ENCODE results near the gene SLTM.
"Not testable (repeated sequence)": the region's sequence is repeated elsewhere in the genome, so short reads cannot be mapped to it uniquely, and the experiment has no call there.

SLTM gene

DNA sequence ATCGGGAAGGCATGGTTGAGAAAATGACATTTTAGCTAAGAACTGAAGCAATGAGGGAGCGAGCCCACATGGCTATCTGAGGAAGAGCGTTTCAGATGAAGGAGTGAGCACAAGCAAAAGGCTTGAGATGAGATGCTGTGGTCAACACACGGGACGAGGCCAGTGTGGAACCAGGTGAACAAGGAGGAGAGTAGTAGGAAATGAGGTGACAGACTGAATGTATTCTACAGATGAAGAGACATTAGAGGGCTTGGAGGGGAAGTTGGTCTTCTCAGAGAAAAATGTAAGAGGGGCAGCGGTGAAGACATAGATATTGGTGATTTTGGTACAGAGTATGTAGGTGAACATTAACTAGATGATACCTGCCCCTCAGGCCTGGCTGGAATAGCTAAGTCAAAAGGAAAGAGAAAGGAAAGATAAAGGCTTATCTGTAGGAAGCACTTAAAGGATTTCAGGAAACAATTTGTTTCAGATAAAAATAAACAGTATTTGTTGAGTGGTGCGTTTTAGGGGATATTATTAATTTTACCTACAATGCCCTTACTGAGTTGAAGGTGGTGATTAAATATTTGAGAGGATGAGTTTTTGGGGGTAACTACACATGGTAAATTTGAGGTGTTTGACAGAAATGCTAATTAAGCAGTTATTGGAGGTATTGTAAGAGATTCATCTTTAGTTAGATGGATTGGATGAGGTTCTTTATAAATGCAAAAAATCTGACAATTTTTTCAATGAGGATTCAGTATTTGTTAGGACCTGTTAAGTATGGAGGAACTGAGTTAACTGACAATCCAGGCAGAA, 57.0 kb downstream of the SLTM start:
- DNase-seq (ENCODE audit: low spot score), result no peak

DNA sequence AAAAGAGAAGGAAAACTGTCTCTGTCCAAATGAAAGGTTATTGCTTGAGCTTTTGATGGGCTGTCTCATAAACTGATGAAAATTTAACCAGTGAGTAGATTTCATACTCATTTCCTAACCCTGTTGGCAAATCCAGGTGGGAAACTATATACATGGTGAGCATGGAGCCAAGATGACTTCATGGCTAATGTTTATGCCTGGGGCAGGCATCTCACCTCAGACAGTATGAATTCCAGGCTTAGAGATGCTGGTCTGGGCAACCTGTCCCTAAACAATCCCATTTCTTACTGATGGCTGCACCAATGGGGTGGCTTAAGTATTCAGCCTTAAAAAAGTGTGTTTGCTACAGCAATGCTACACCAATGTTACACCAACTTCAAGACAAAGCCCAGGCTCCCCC, 58.1 kb downstream of the SLTM start:
- DNase-seq (ENCODE audit: low spot score), result no peak

DNA sequence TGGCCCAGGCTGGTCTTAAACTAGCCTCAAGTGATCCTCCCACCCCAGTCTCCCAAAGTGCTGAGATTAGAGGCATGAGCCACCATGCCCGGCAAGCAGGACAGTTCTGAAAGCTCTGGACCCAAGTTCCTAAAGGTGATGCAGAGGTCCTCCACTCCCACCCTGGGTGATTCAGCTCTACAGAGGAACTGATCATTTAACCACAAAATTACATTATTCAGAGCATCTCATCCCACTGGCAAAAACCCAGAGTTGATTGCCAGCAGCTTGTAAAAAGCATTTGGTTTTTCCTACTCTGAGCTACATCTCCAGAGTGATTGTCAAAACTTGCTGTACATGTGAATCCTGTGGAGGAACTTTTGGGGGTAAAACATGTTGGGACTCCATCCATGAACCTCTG, 60.2 kb downstream of the SLTM start:
- DNase-seq (ENCODE audit: low spot score), result no peak

DNA sequence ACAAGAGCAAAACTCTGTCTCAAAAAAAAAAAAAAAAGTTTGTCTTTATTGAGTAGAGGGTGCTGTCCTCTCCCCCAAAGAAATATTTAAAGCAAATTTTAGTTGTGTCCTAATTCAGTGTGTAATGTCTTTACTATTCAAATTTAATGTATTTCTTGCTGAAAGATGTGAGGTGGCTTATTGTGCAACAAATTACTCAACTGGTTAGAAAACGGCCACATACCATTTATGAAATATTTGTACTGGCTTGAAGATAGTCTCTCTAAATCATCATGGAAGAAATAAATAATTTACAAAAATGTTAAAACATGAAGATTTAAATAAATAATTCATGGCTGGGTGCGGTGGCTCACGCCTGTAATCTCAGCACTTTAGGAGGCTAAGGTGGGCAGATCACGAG, 63.0 kb downstream of the SLTM start:
- DNase-seq (ENCODE audit: low spot score), result no peak

DNA sequence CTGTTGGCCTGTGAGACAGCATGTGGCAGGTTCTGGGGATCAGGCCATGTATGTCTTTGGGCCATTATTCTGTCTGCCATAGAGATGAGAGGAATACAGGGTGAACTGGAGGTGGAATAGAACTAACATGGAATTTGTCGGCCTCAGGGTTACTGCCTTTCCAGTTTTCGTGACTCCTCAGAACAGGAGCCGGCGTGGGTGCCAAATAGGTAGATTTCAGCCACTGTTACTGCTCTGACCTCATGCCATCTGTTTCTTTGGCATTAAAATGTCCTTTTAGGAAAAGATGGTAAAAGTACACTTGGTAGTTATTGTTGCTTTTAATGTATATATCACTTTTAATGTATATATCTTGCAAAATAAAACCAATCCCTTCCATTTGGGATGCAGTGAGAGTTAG, 65.6 kb downstream of the SLTM start:
- DNase-seq (ENCODE audit: low spot score), result no peak

DNA sequence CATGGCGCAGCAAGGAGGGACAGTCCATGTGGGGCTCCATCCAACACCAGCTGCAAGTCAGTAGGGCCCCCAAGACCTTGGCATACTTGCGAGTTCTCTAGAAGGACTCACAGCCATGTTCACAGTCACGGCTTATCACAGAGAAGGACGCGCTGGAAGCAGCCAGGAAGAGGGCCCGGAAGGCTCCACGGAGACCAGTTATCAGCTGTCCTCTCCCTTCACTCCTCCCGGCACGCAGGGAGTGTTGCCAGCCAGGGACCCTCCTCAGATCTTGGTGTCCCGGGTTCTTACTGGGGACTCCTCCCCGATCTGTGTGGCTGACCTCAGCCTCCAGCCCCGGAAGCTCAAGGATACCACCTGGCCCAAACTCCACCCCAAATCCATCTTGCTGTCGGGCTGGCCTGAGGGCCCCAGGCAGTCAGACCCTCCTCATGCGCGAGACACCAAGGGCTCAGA, 68.0 kb downstream of the SLTM start:
- DNase-seq (ENCODE audit: low spot score), result no peak

DNA sequence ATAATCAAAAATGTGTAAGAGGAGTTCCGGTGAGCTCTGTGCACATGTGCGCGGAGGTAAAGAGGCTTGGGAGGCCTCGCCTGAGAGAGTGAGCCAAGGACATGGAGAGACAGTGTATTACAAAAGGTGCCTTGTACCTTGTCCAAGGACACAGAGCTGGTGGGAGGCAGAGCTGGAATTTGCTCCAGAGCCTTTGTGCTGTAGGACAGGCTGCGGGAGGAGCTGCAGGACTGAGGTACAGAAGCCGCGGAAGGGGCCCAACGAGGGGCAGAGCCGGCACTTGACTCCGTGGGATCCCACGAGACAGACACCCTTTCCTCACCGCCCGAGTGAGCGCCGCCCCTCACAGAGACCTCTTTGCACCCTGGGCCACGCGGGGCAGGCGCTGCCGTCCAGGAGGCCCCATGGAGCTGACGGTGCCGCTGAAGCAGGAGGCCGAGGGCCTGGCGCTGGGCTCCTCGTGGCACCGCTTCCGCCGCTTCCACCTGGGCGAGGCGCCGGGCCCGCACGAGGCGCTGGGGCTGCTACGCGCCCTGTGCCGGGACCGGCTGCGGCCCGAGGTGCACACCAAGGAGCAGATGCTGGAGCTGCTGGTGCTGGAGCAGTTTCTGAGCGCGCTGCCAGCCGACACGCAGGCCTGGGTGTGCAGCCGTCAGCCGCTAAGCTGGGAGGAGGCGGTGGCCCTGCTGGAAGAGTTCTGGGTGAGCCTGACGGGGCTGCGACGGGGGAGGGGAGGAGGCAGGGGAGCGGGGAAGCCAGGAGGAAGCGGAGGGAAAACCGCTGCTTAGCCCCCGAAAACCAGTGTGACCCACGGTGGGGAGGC, 68.7 kb downstream of the SLTM start:
- no peak for DNase-seq (ENCODE audit: low spot score)

DNA sequence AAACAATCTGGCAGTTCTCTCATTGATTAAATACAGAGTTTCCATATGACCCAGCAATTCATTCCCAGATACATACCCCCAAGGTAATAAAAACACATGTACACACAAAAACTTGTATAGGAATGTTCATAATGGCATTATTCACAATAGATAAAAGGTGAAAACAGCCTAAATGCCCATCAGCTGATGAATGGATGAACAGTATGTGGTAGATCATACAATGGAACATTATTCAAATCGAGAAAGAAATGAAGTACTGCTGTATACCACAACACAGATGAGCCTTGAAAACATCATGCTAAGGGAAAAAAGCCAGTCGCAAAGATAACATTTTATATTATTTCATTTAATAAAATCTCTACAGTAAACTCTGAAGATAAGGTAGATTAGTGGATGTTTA, 71.2 kb downstream of the SLTM start:
- DNase-seq (ENCODE audit: low spot score), result no peak

DNA sequence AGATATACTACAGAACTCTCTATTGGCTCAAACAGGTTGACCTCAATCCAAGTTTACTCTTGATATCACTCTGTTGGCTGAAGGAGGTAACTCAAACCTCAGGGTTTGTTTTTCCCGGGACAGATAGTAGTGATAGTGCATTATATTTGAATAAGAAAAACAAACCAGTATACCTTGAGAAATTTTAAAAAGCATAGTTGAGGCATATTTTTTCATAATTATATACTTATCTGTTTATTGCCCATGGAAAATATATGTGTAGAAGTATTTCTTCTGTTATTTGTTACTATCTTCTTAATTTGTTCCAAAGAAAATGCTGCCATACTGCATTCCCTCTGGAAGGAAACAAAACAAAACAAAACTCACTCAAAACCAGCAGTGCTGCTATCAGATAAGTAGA, 76.9 kb downstream of the SLTM start:
- DNase-seq (ENCODE audit: low spot score), result not testable (repeated sequence)

DNA sequence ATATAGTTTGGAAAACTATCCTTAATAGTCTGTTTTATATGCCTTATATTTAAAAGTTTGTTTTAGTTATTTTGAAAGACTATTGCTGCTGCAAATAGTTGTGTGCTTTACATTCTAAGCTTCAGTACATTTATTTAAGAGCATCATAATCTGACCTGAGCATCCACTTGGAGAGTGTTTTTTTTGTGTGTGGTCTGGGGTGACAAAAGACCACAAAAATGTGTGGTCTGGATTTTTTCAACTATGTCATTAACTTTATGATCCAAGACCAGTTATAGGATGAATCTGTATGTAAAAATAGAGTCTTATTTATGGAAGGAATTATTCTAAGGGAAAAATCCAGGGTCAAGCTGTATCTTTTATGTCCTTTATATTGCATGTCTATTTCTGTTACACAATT, 77.4 kb downstream of the SLTM start:
- DNase-seq (ENCODE audit: low spot score), result no peak

DNA sequence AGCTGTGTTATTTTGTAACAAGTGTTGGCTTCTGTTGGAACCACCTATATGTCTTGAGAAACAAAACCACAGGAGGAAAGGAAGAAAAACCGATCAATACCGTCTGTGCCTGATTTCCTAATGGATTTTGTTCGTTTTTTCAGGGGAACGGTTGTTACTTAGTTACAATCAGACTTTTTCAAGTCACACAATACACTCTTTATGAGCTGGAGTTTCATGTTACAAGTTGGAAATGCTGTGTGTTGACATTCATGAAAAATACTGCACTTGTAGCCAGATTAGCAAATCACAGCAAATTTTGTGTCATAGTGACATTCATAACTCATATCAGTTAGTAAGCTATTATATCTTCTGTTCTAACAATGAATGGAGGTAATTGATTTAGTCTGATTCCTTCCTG, 78.9 kb downstream of the SLTM start:
- peak; percentile 46 for DNase-seq (ENCODE audit: low spot score)

DNA sequence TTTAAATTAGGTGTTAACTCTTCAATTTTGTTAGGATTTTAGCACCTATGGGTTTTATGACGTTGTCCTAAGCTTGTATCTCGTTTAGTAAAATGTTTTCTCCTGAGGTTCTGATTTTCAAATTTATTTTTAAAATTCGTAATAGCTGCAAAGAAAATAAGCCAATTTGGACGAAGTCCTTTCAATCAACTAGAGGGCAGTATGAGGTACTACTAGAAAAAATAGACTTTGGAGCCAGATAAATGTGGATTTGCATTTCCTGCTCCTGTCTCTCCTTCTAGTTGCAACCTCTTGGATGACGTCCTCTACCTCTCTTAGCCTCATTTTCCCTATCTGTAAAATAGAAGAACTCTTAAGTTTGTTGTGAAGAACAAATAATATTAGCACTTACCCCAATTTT, 81.1 kb downstream of the SLTM start:
- no peak for DNase-seq (ENCODE audit: low spot score)

DNA sequence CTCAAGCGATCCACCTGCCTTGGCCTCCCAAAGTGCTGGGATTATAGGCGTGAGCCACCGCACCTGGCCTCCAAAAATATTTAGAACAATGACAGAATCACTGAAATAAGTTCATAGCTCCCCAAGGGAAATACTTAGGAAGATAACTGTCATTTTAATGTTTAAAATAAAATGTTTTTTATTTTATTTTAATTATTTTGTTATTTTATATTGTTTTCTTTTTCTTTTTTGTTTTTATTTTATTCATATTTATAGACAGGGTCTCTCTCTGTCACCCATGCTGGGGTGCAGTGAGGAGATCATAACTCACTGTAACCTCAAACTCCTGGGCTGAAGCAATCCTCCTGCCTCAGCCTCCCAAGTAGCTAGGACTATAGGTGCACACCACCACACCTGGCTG, 82.3 kb downstream of the SLTM start:
- DNase-seq (ENCODE audit: low spot score), result not testable (repeated sequence)

DNA sequence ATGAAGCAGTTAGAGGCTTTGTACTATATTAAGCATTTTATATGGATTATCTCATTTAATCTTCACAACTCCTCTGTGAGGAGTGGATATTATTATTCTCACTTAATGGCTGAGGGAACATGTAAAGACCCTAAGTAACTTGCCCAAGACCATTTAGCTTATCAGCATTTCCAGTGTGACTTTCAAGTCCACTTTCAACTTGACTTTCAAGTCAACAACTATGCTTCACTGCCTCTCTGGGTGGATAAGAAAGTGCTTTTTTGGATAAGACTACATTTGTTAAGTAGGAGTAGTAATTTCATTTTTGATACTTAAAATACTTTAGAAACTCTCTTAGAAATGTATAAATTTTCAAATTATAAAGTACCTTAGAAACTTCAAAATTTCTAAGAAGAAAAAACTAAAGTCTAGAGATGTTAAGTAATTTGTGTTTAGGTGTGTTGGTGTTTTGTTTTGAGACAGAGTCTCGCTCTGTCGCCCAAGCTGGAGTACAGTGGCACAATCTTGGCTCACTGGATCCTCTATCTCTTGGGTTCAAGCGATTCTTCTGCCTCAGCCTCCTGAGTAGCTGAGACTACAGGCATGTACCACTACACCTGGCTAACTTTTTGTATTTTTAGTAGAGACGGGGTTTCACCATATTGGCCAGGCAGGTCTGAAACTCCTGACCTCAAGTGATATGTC, 90.6 kb downstream of the SLTM start:
- DNase-seq (ENCODE audit: low spot score), result no peak

DNA sequence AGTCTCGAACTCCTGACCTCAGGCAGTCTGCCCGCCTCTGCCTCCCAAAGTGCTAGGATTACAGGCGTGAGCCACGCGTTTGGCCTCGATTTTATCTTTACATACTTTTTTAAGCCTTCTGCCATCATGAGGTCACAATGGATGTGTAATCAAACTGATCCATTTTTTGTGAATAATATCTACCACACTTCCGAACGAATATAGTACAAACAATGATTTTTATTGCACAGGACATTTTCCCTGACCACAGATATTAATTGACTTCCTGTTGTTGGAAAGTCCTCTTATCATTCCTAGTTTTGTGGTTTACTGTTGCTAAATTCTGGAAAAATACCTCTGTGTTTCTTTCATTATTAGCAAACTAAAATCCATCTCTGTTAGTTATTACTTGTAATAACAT, 93.4 kb downstream of the SLTM start:
- no peak for DNase-seq (ENCODE audit: low spot score)

DNA sequence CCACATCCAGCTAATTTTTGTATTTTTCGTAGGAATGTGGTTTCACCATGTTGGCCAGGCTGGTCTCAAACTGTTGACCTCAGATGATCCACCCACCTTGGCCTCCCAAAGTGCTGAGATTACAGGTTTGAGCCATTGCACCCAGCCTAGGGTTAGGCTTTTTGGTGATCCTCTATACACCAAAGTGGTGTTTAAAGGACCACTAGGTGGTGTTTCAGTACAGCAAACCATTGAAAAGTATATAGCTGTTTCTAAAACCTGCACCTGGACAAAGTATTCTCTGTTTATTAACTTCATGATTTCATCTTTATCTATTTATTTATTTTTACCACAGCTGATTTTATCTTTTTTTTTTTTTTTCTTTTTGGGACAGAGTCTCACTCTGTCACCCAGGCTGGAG, 94.0 kb downstream of the SLTM start:
- no peak for DNase-seq (ENCODE audit: low spot score)

DNA sequence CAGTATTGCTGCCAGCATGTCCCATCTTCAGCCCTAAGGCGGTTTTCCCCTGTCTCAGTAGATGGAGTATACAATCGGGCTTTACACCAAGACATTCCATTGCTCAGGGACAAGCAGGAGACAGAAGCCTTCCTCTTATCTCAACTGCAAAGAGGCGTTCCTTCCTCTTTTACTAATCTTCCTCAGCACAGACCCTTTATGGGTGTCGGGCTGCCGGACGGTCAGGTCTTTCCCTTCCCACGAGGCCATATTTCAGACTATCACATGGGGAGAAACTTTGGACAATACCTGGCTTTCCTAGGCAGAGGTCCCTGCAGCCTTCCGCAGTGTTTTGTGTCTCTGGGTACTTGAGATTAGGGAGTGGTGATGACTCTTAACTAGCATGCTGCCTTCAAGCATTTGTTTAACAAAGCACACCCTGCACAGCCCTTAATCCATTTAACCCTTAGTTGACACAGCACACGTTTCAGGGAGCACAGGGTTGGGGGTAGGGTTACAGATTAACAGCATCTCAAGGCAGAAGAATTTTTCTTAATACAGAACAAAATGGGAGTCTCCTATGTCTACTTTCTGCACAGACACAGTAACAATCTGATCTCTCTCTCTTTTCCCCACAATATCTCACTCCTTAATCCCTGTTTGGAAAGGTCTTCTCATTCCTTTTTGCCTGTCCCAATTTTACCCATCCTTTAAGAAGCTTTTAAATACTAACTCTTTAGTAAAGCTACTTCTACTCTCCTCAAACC, 99.6 kb downstream of the SLTM start:
- DNase-seq (ENCODE audit: low spot score), result not testable (repeated sequence)

DNA sequence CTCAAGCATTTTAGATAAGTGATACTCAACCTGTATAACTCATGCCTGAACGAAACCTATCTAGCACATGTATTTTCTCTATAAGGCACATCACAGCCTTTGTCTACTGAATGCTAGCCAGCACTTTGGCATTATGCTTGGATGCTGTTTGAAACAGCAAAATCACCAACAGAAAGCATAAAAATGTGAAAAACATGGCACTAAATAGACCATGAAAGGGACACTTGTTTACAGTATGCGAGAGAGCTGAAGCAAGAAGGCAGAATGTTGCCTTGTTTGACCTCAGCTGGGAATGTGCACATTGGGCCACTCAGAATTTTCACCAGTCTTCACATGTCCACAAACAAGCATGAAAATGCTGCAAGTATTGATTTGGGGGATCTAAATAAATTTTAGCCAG, 102.9 kb downstream of the SLTM start:
- peak; percentile 65 for DNase-seq (ENCODE audit: low spot score)
